ENCODE data around the gene SPTBN1.

SPTBN1 gene

DNA sequence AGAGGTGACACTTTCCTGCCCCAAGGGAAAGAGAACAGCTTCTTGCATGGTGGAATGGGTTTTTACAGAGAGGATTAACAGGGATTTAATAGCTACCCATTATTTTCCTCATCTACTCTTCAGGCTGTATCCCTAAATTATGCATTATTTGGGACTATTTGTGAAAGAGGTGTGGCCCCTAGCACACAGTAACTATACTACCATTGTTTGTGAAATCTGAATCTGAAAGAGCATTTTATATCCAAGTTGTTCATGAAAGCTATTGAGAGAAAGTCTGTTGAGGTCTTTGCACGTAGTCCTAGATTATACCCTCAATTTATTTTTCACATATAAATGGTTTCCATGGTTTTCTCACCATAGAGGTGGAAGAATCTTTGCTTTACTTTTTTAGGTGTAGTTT, 78.1 kb downstream of the SPTBN1 start:
- H3K4me1 Mint-ChIP-seq: no peaks in the 10 kb centered on the region
- DNase-seq (ENCODE audit: low spot score in 2 of 2): no peak
- no peaks in the 10 kb centered on the region for H3K9me3 Mint-ChIP-seq
- no peaks in the 10 kb centered on the region for H3K27me3 Mint-ChIP-seq
- ATAC-seq (replicated peaks; ENCODE audit: extremely low read depth, poor library complexity, severe bottlenecking): no peak
- no peaks in the 10 kb centered on the region for H3K36me3 Mint-ChIP-seq (ENCODE audit: insufficient read depth)
- H3K27ac Mint-ChIP-seq (ENCODE audit: low read depth): no peak overlapping the region
- H3K4me3 Mint-ChIP-seq: no peak overlapping the region

DNA sequence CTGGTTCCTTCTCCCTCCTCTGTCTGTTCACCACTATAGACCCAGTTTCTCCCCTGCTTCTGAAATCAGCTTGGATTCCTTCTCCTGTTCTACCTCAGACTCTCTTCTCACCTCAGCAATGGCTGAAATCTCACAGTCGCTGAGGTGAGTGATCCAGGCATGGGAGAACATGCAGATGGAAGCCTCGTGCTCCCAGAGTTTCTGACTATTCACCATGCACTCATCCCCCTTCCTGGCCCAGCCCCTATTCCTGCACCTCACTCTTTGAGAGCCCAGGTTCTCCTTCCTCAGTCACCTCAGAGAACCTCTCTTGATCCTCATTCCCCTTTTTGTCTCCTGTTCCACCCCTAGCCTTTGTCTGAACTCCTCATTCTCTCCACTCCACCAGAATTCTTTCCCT, 78.5 kb downstream of the SPTBN1 start:
- ATAC-seq (replicated peaks; ENCODE audit: extremely low read depth, poor library complexity, severe bottlenecking): no peak
- H3K27me3 Mint-ChIP-seq: no peaks in the 10 kb centered on the region
- no peaks in the 10 kb centered on the region for H3K9me3 Mint-ChIP-seq
- H3K4me1 Mint-ChIP-seq: no peaks in the 10 kb centered on the region
- H3K27ac Mint-ChIP-seq (ENCODE audit: low read depth): no peak overlapping the region
- no peak for DNase-seq (ENCODE audit: low spot score in 2 of 2)
- H3K4me3 Mint-ChIP-seq: no peak overlapping the region
- no peaks in the 10 kb centered on the region for H3K36me3 Mint-ChIP-seq (ENCODE audit: insufficient read depth)

DNA sequence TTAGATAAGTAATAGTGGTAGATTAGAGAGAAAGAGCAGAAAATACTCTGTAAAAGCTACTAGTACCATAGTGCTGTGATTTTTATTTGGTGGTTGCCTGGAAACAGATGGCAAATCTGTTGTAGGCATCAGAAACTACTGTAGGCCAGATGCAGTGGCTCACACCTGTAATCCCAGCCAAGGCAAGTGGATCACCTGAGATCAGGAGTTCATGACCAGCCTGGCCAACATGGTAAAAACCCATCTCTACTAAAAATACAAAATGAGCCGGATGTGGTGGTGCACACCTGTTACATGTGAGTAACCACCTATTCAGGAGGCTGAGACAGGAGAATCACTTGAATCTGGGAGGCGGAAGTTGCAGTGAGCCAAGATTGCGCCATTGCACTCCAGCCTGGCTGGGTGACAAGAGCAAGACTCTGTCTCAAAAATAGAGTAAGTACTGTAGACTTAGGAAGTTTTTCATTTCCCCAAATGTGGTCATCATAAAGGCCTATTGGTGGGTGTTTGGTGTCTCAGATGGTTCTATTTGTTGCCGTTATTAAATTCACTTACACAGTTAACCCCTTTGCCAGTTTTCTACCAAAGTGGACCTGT, 79.6 kb downstream of the SPTBN1 start:
- no peak overlapping the region for H3K27ac Mint-ChIP-seq (ENCODE audit: low read depth)
- no peaks in the 10 kb centered on the region for H3K36me3 Mint-ChIP-seq (ENCODE audit: insufficient read depth)
- H3K9me3 Mint-ChIP-seq: no peaks in the 10 kb centered on the region
- H3K4me3 Mint-ChIP-seq: no peak overlapping the region
- no peak for DNase-seq (ENCODE audit: low spot score in 2 of 2)
- H3K4me1 Mint-ChIP-seq: no peaks in the 10 kb centered on the region
- no peak for ATAC-seq (replicated peaks; ENCODE audit: extremely low read depth, poor library complexity, severe bottlenecking)
- H3K27me3 Mint-ChIP-seq: no peaks in the 10 kb centered on the region

DNA sequence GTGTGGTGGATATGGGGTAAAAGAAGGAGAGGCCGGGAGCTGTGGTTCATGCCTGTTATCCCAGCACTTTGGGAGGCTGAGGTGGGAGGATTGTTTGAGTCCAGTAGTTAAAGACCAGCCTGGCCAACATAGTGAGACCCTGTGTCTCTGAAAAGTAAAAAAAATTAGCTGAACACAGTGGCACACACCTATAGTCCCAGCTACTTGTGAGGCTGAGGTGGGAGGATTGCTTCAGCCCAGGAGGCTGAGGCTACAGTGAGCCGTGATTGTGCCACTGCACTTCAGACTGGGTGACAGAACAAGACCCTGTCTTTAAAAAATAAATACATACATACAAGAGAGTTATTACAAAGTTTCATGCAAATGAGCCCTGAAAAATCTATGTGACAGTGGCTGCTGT, 80.6 kb downstream of the SPTBN1 start:
- H3K9me3 Mint-ChIP-seq: no peaks in the 10 kb centered on the region

DNA sequence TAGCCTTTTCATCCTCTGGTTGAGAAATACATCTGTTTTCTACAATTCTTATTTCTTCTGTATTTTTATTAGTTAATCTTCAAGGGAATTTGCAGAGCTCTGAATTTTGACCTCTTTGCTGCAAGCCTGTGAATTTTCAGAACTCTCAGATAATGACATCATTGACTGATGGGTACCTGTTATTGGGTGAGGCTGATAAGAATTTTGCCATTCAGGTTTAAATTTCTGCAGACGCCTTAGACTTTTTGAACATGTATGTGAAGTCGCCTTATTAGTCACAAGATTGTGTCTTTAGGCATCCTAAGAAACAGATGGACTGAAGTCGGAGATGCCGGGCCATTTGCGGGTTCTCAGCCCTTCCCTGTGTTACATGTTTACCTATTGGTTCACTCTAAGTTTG, 82.4 kb downstream of the SPTBN1 start:
- Mint-ChIP-seq H3K9me3 (no peaks in the 10 kb centered on the region), H3K27ac (ENCODE audit: low read depth) (no peak overlapping the region), H3K36me3 (ENCODE audit: insufficient read depth) (no peaks in the 10 kb centered on the region), H3K4me1 (no peaks in the 10 kb centered on the region), H3K27me3 (no peaks in the 10 kb centered on the region), H3K4me3 (no peak overlapping the region)
- ATAC-seq (replicated peaks; ENCODE audit: extremely low read depth, poor library complexity, severe bottlenecking): no peak
- no peak for DNase-seq (ENCODE audit: low spot score in 2 of 2)

More for the DNA sequence above, 80.6 kb downstream of the SPTBN1 start:
- Mint-ChIP-seq H3K27ac (ENCODE audit: low read depth) (no peak overlapping the region), H3K4me3 (no peak overlapping the region), H3K36me3 (ENCODE audit: insufficient read depth) (no peaks in the 10 kb centered on the region), H3K27me3 (no peaks in the 10 kb centered on the region), H3K4me1 (no peaks in the 10 kb centered on the region)
- ATAC-seq (replicated peaks; ENCODE audit: extremely low read depth, poor library complexity, severe bottlenecking) (no peak), DNase-seq (ENCODE audit: low spot score in 2 of 2) (no peak)

DNA sequence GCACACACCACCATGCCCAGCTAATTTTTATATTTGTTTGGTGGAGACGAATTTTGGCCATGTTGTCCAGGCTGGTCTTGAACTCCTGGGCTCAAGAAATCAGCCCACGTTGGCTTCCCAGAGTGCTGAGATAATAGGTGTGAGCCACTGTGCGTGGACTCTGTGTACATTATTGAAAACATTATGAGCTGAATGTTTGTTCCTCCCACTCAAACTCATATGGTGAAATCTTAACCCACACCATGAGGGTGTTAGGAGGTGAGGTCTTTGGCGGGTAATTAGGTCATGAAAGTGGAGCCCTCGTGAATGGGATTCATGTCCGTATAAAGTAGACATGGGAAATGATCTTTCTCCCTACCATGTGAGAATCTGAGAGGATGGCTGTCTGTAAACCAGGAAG, 83.6 kb downstream of the SPTBN1 start:
- Mint-ChIP-seq H3K27me3 (no peaks in the 10 kb centered on the region), H3K36me3 (ENCODE audit: insufficient read depth) (no peaks in the 10 kb centered on the region), H3K4me1 (no peaks in the 10 kb centered on the region), H3K9me3 (no peaks in the 10 kb centered on the region), H3K27ac (ENCODE audit: low read depth) (no peak overlapping the region), H3K4me3 (no peak overlapping the region)
- DNase-seq (ENCODE audit: low spot score in 2 of 2) (no peak), ATAC-seq (replicated peaks; ENCODE audit: extremely low read depth, poor library complexity, severe bottlenecking) (no peak)

DNA sequence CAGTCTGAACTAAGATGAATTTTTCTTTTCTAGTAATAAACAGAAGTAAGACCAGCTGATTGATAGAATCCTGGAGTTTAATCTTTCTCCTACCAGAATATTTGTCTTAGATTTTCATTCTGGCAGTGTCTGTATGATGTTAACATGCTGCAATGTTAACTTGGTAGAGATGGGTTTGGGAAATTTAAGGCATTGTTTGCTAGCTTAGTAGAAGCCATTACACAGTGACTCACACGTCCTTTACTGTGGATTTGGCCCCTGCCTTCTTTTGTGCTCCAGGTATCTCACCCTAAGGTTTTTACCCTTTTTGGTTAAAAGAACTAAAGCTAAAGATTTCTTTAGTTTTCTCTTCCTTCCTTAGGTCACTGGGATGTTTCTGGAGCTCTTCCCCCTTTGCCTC, 84.1 kb downstream of the SPTBN1 start:
- H3K4me3 Mint-ChIP-seq: no peak overlapping the region
- ATAC-seq (replicated peaks; ENCODE audit: extremely low read depth, poor library complexity, severe bottlenecking) (no peak), DNase-seq (ENCODE audit: low spot score in 2 of 2) (no peak)
- no peak overlapping the region for H3K27ac Mint-ChIP-seq (ENCODE audit: low read depth)
- no peaks in the 10 kb centered on the region for H3K27me3 Mint-ChIP-seq
- H3K36me3 Mint-ChIP-seq (ENCODE audit: insufficient read depth): no peaks in the 10 kb centered on the region
- no peaks in the 10 kb centered on the region for H3K9me3 Mint-ChIP-seq
- H3K4me1 Mint-ChIP-seq: no peaks in the 10 kb centered on the region

DNA sequence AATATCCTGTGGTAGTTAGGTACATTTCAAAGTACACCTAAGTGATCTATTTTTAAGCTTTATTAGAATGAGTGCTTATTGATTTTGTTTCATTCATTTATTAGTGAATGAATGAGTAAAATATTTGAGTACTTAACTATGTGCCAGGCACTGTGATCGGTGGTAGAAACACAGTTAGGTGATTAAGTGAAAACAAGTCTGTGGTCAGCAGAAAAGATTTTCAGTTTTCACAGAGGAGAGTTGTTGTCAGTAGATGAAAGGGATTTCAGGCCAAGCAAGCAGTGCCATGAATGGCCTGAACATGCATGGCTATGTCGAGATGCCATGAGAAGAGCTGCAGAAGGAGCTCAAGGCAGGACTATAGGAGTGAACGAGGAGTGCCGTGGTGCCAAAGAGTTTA, 85.9 kb downstream of the SPTBN1 start:
- no peak overlapping the region for H3K4me3 Mint-ChIP-seq
- no peaks in the 10 kb centered on the region for H3K36me3 Mint-ChIP-seq (ENCODE audit: insufficient read depth)
- no peak for ATAC-seq (replicated peaks; ENCODE audit: extremely low read depth, poor library complexity, severe bottlenecking)
- no peak for DNase-seq (ENCODE audit: low spot score in 2 of 2)
- no peak overlapping the region for H3K27ac Mint-ChIP-seq (ENCODE audit: low read depth)
- H3K4me1 Mint-ChIP-seq: no peaks in the 10 kb centered on the region
- no peaks in the 10 kb centered on the region for H3K9me3 Mint-ChIP-seq
- no peaks in the 10 kb centered on the region for H3K27me3 Mint-ChIP-seq

DNA sequence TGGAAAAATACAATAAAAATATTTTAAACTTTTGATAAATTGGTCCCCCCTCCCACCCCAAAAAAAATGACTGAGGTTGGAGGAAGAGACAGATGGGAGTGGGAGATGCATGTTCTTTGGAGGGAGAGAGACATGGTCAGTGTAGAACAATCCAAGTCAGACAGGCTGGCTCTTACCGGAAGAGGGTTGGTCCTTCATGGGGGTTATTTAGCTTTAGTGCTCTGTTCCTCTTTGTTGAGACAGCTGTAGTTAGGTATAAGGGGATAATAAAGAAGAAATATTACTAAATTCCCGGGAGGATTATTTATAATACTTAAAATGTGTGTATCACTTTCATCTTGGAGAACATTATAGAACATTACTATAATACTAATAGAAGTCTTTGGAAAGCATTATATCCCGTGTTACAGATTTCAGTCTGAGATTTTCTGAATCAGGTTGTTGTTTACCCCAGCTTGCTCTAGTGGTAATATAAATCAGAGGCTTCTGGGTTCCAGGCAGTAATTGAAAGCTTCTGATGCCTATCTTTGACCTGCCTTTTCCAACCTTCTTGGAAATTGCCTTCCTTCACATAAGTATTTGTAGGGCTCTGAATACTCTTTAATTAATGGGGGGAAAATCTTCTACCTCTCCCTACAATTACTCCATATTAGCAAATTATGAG, 87.7 kb downstream of the SPTBN1 start:
- no peak overlapping the region for H3K27ac Mint-ChIP-seq (ENCODE audit: low read depth)
- ATAC-seq (replicated peaks; ENCODE audit: extremely low read depth, poor library complexity, severe bottlenecking) (no peak), DNase-seq (ENCODE audit: low spot score in 2 of 2) (no peak)
- H3K27me3 Mint-ChIP-seq: no peaks in the 10 kb centered on the region
- no peak overlapping the region for H3K4me3 Mint-ChIP-seq
- H3K4me1 Mint-ChIP-seq: no peaks in the 10 kb centered on the region
- H3K36me3 Mint-ChIP-seq (ENCODE audit: insufficient read depth): no peaks in the 10 kb centered on the region
- no peaks in the 10 kb centered on the region for H3K9me3 Mint-ChIP-seq

DNA sequence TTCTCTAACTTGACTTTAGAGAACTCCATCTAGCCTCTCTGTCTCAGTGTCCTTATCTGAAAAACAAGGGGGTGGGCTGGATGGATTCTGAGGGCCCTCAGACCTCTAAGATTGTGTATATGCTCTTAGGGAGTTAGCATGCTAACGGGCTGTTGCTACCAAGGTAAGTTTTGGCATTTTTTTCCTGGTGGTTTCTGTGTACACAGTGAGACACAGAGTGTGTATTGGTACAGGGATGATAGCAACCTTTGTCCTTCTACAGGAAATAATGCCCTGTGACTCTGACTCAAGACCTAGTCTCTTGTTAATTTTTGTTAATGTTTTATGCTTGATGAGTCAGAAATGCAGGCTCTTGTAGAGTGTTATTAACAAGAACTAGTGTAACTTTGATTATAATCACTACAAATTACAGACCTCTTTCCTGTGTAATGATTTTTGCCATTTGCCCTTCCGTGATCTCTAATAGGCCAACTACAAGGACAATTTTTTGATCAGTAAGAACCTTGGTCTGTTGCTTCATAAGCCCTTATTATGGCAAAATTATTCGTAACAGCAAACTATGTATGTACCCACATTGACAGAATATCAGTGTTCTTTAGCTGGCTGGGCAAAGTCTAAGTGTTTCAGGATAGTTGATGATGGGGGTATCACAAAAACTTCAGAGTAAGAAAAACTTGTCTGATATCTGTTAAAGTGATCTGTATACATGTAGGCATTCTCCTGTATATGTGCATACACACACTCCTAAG, 89.7 kb downstream of the SPTBN1 start:
- Mint-ChIP-seq H3K4me3 (no peak overlapping the region), H3K4me1 (no peaks in the 10 kb centered on the region), H3K27me3 (no peaks in the 10 kb centered on the region), H3K9me3 (no peaks in the 10 kb centered on the region), H3K36me3 (ENCODE audit: insufficient read depth) (no peaks in the 10 kb centered on the region), H3K27ac (ENCODE audit: low read depth) (no peak overlapping the region)
- no peak for ATAC-seq (replicated peaks; ENCODE audit: extremely low read depth, poor library complexity, severe bottlenecking)
- DNase-seq (ENCODE audit: low spot score in 2 of 2): no peak

DNA sequence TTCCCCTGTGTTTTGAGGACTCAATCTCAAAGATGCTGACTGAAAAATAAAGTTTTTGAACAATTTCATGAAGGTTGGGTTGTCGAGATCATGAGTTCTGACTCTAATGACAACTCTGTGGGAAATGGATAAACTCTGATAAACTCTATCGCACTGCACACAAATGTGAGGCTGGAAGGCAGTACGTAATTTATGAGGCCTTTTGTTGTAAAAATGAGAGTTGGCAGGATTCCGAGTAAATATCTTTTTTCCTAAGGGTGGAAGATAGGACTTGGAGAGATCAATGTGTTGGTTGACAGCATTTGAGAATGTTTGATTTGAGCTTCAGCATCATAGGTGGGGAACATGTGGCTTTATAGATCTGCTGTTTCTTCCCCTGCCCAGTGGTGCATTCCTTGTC, 90.4 kb downstream of the SPTBN1 start:
- H3K27me3 Mint-ChIP-seq: no peaks in the 10 kb centered on the region
- no peaks in the 10 kb centered on the region for H3K36me3 Mint-ChIP-seq (ENCODE audit: insufficient read depth)
- DNase-seq (ENCODE audit: low spot score in 2 of 2): no peak
- no peak for ATAC-seq (replicated peaks; ENCODE audit: extremely low read depth, poor library complexity, severe bottlenecking)
- no peak overlapping the region for H3K4me3 Mint-ChIP-seq
- H3K9me3 Mint-ChIP-seq: no peaks in the 10 kb centered on the region
- H3K27ac Mint-ChIP-seq (ENCODE audit: low read depth): no peak overlapping the region
- no peaks in the 10 kb centered on the region for H3K4me1 Mint-ChIP-seq

DNA sequence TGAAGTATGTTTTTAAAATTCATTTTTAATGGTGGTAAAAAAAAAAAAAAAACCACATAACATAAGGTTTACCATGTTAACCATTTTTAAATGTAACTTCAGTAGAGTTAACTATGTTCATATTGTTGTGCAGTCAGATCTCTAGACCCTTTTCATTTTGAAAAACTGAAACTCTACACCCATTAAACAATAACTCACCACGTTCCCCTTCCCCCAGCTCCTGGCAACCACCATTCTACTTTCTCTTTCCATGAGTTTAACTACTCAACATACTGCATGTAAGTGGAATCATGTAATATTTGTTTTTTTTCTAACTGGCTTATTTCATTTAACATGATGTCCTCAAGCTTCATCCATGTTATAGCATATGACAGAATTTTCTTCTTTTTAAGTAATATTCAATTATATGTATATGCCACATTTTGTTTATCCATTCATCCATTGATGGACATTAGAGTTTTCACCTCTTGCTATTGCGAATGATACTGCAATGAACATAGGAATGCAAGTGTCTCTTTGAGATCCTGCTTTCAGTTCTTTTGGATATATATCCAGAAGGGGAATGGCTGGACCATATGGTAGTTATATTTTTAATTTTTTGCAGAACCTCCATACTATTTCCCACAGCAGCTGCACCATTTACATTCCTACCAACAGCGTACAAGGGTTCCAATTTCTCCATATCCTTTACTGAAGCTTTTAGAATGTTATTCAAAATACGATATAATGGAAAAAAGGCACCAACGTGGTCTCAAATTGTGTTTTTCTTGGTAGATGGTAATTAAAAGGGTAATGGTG, 91.0 kb downstream of the SPTBN1 start:
- Mint-ChIP-seq H3K27ac (ENCODE audit: low read depth) (no peak overlapping the region), H3K36me3 (ENCODE audit: insufficient read depth) (no peaks in the 10 kb centered on the region), H3K27me3 (no peaks in the 10 kb centered on the region), H3K4me1 (no peaks in the 10 kb centered on the region), H3K9me3 (no peaks in the 10 kb centered on the region), H3K4me3 (no peak overlapping the region)
- ATAC-seq (replicated peaks; ENCODE audit: extremely low read depth, poor library complexity, severe bottlenecking): no peak
- DNase-seq (ENCODE audit: low spot score in 2 of 2): no peak

Measured in central memory CD8-positive, alpha-beta T cell (primary cell).